CD1c-positive myeloid dendritic cell (primary cell): Measurements from ENCODE around the gene RBM20.

Experiments
- DNase-seq: peaks from one replicate; pipeline ENCODE4 v3.0.0-alpha.2; 2016; ENCODE audit errors: extremely low spot score

Gene RBM20

GRCh38 chr10:110786172-110786571 lies 142.0 kb downstream of the RBM20 start:
- DNase-seq: no peak

- no peak for DNase-seq
Measured at GRCh38 chr10:110788620-110789385, 144.7 kb downstream of the RBM20 start.

GRCh38 chr10:110789604-110790433 lies 145.7 kb downstream of the RBM20 start:
- DNase-seq: no peak

GRCh38 chr10:110790913-110791506 lies 146.9 kb downstream of the RBM20 start:
- DNase-seq: no peak

GRCh38 chr10:110791541-110792073 lies 147.5 kb downstream of the RBM20 start:
- no peak for DNase-seq

GRCh38 chr10:110792476-110793125 lies 148.5 kb downstream of the RBM20 start:
- no peak for DNase-seq

- no peak for DNase-seq
Measured at GRCh38 chr10:110793128-110793812, 149.1 kb downstream of the RBM20 start.

- no peak for DNase-seq
Measured at GRCh38 chr10:110793886-110794285, 149.8 kb downstream of the RBM20 start.

- no peak for DNase-seq
Measured at GRCh38 chr10:110794808-110795207, 150.7 kb downstream of the RBM20 start.

- DNase-seq: no peak
Measured at GRCh38 chr10:110797416-110797815, 153.3 kb downstream of the RBM20 start.

- no peak for DNase-seq
Measured at GRCh38 chr10:110798340-110798739, 154.2 kb downstream of the RBM20 start.

GRCh38 chr10:110802090-110802489 lies 158.0 kb downstream of the RBM20 start:
- no peak for DNase-seq

- peak; percentile 79 for DNase-seq
Measured at GRCh38 chr10:110802551-110803238, 158.6 kb downstream of the RBM20 start.

GRCh38 chr10:110803239-110803749 lies 159.2 kb downstream of the RBM20 start:
- no peak for DNase-seq

- peak; percentile 25 for DNase-seq
Measured at GRCh38 chr10:110803830-110804338, 159.7 kb downstream of the RBM20 start.

- no peak for DNase-seq
Measured at GRCh38 chr10:110804376-110804775, 160.2 kb downstream of the RBM20 start.

- DNase-seq: no peak
Measured at GRCh38 chr10:110805292-110805691, 161.2 kb downstream of the RBM20 start.

GRCh38 chr10:110806335-110806734 lies 162.2 kb downstream of the RBM20 start:
- DNase-seq: no peak

- DNase-seq: no peak
Measured at GRCh38 chr10:110808123-110808522, 164.0 kb downstream of the RBM20 start.

GRCh38 chr10:110808615-110809014 lies 164.5 kb downstream of the RBM20 start:
- no peak for DNase-seq
